ENCODE data around the gene LHFPL3.

LHFPL3 gene

DNA sequence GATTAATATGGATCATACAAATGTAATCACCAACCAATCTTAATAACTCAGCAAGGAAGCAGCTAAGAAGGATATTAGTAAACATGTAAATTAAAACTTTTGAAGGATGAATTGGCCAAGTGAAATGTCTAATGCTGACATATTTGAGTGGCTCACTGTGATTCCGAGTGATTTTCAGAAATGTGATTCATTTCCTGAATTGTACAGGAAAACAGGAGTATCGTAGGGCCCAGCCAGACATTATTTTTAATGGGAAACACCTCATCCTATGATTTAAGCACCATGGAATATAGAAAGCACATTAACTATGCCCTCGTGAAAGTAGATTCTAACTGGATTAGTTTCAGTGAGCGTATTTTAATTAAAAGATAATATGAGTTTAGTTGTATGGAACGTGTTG is 82.3 kb downstream of the LHFPL3 start:
- Histone ChIP-seq H3K27me3 (ENCODE audit: insufficient read depth, poor library complexity, severe bottlenecking) (no peaks in the 10 kb centered on the region), H3K4me3 (replicated peaks; ENCODE audit: insufficient read depth, low read length) (no peak overlapping the region), H3K27ac (replicated peaks) (no peak overlapping the region)
- no peak for DNase-seq (ENCODE audit: low read depth in 1 of 2, low spot score in 1 of 2)
- TF ChIP-seq CTCF (IDR thresholded peaks at IDR 0.05; ENCODE audit: insufficient read depth, low read length) (no peak), GABPA (IDR thresholded peaks at IDR 0.05; ENCODE audit: low read depth) (no peak), POLR2AphosphoS5 (IDR thresholded peaks at IDR 0.05; ENCODE audit: low read depth) (no peak), SPI1 (IDR thresholded peaks at IDR 0.05; ENCODE audit: borderline replicate concordance, low read depth) (no peak)
- TF ChIP-seq, protein P1, sequence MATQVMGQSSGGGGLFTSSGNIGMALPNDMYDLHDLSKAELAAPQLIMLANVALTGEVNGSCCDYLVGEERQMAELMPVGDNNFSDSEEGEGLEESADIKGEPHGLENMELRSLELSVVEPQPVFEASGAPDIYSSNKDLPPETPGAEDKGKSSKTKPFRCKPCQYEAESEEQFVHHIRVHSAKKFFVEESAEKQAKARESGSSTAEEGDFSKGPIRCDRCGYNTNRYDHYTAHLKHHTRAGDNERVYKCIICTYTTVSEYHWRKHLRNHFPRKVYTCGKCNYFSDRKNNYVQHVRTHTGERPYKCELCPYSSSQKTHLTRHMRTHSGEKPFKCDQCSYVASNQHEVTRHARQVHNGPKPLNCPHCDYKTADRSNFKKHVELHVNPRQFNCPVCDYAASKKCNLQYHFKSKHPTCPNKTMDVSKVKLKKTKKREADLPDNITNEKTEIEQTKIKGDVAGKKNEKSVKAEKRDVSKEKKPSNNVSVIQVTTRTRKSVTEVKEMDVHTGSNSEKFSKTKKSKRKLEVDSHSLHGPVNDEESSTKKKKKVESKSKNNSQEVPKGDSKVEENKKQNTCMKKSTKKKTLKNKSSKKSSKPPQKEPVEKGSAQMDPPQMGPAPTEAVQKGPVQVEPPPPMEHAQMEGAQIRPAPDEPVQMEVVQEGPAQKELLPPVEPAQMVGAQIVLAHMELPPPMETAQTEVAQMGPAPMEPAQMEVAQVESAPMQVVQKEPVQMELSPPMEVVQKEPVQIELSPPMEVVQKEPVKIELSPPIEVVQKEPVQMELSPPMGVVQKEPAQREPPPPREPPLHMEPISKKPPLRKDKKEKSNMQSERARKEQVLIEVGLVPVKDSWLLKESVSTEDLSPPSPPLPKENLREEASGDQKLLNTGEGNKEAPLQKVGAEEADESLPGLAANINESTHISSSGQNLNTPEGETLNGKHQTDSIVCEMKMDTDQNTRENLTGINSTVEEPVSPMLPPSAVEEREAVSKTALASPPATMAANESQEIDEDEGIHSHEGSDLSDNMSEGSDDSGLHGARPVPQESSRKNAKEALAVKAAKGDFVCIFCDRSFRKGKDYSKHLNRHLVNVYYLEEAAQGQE (IDR thresholded peaks at IDR 0.05; ENCODE audit: insufficient replicate concordance, low read depth) = no peak

DNA sequence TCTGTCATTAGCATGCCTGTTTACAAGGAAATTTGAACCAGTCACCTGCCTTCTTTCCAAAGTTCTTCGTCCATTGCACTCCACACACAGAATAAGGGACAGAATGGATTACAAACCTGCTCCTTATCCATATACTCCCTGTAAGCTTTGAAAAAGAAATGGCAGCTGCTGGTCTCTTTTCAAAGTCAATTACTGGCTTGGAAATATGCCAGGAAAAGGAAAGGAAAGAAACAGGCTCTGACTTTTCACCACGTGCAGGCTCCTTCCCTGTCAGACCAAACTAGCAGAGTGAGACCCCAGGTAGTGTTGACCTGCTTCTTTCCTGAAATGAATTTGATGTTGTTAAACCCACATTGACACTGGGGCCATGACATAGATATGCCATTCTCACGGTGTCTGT is 84.5 kb downstream of the LHFPL3 start:
- no peak overlapping the region for H3K4me3 ChIP-seq (replicated peaks; ENCODE audit: insufficient read depth, low read length)
- no peak for TF ChIP-seq SPI1 (IDR thresholded peaks at IDR 0.05; ENCODE audit: borderline replicate concordance, low read depth)
- TF ChIP-seq, protein P1 (IDR thresholded peaks at IDR 0.05; ENCODE audit: insufficient replicate concordance, low read depth) = no peak
- no peak for TF ChIP-seq CTCF (IDR thresholded peaks at IDR 0.05; ENCODE audit: insufficient read depth, low read length)
- no peak for TF ChIP-seq POLR2AphosphoS5 (IDR thresholded peaks at IDR 0.05; ENCODE audit: low read depth)
- TF ChIP-seq GABPA (IDR thresholded peaks at IDR 0.05; ENCODE audit: low read depth) = no peak
- H3K27ac ChIP-seq (replicated peaks) = no peak overlapping the region
- H3K27me3 ChIP-seq (ENCODE audit: insufficient read depth, poor library complexity, severe bottlenecking) = no peaks in the 10 kb centered on the region
- no peak for DNase-seq (ENCODE audit: low read depth in 1 of 2, low spot score in 1 of 2)

GRCh38 chr7:104414216-104414615 is 85.8 kb downstream of the LHFPL3 start:
- H3K27ac ChIP-seq (replicated peaks) = no peak overlapping the region
- TF ChIP-seq SPI1 (IDR thresholded peaks at IDR 0.05; ENCODE audit: borderline replicate concordance, low read depth) (no peak), POLR2AphosphoS5 (IDR thresholded peaks at IDR 0.05; ENCODE audit: low read depth) (no peak), CTCF (IDR thresholded peaks at IDR 0.05; ENCODE audit: insufficient read depth, low read length) (no peak), GABPA (IDR thresholded peaks at IDR 0.05; ENCODE audit: low read depth) (no peak)
- TF ChIP-seq, protein P1 (IDR thresholded peaks at IDR 0.05; ENCODE audit: insufficient replicate concordance, low read depth) = no peak
- DNase-seq (ENCODE audit: low read depth in 1 of 2, low spot score in 1 of 2) = no peak

More at GRCh38 chr7:104414216-104414615, 85.8 kb downstream of the LHFPL3 start:
- Histone ChIP-seq H3K4me3 (replicated peaks; ENCODE audit: insufficient read depth, low read length) (no peak overlapping the region), H3K27me3 (ENCODE audit: insufficient read depth, poor library complexity, severe bottlenecking) (no peaks in the 10 kb centered on the region)
